GM19452 (cell line): Measurements from ENCODE around the gene HIRA.

Experiments
- ATAC-seq: cut with Tn5 transposase; IDR thresholded peaks from one replicate; pipeline ENCODE4 v1.9.1; 2021; ENCODE audit not compliant: unreplicated experiment

Gene HIRA

GRCh38 chr22:19464546-19464945, 33.0 kb upstream of the HIRA start:
- no peak for ATAC-seq

GRCh38 chr22:19463491-19464469, 32.2 kb upstream of the HIRA start:
- ATAC-seq, result no peak

- ATAC-seq, result no peak
These were observed 31.5 kb upstream of the HIRA start for GRCh38 chr22:19463008-19463407.

- ATAC-seq, result no peak
These were observed 30.0 kb upstream of the HIRA start for GRCh38 chr22:19461506-19461905.

GRCh38 chr22:19460036-19460435, 28.5 kb upstream of the HIRA start:
- no peak for ATAC-seq

GRCh38 chr22:19457828-19458428, 26.4 kb upstream of the HIRA start:
- no peak for ATAC-seq

- ATAC-seq, result no peak
These were observed 25.0 kb upstream of the HIRA start for GRCh38 chr22:19456541-19456940.

- ATAC-seq, result no peak
These were observed 24.2 kb upstream of the HIRA start for GRCh38 chr22:19455585-19456370.

- ATAC-seq, result no peak
These were observed 23.5 kb upstream of the HIRA start for GRCh38 chr22:19455033-19455432.

- no peak for ATAC-seq
These were observed 22.6 kb upstream of the HIRA start for GRCh38 chr22:19454156-19454555.

GRCh38 chr22:19453718-19454117, 22.2 kb upstream of the HIRA start:
- no peak for ATAC-seq

GRCh38 chr22:19451570-19451969, 20.0 kb upstream of the HIRA start:
- no peak for ATAC-seq

- no peak for ATAC-seq
These were observed 19.0 kb upstream of the HIRA start for GRCh38 chr22:19450363-19451175.

GRCh38 chr22:19449422-19449767, 17.9 kb upstream of the HIRA start:
- ATAC-seq, result no peak

GRCh38 chr22:19448739-19449421, 17.3 kb upstream of the HIRA start:
- no peak for ATAC-seq

GRCh38 chr22:19448076-19448607, 16.6 kb upstream of the HIRA start:
- peak; percentile 52 for ATAC-seq

GRCh38 chr22:19447330-19448075, 16.0 kb upstream of the HIRA start, which contains the start of gene C22orf39:
Gene C22orf39, minus strand, starts transcription at chr22:19447711. Its CDS starts 23 bp downstream, at chr22:19447688.
- ATAC-seq, result peak; percentile 83

GRCh38 chr22:19446603-19447329, 15.2 kb upstream of the HIRA start:
- ATAC-seq, result no peak
